Smooth muscle cell (in vitro differentiated cells): Measurements from ENCODE around the gene ADAMTSL2. TPM values are rescaled to one million over a fixed set of nuclear protein-coding genes. Genes with fewer than 3 reads are reported as not detected.

Experiments used
- DNase-seq: peaks from one replicate; lab custom pipeline; 2025; ENCODE audit not compliant: unreplicated experiment; lab: John Stamatoyannopoulos, UW
- H2AFZ ChIP-seq: fragments of 200-600 bp; sonication (generic); 2 replicates; pipeline ENCODE4 v1.6.0; 2016; ENCODE audit warnings: antibody characterized with exemption, low read depth, mild to moderate bottlenecking
- H3F3A ChIP-seq: fragments of 200-600 bp; sonication (generic); 2 replicates; pipeline ENCODE4 v1.6.0; 2017; ENCODE audit warnings: antibody characterized with exemption, low read depth
- H3K27ac ChIP-seq: fragments of 200-600 bp; sonication (generic); 2 replicates; pipeline ENCODE4 v1.5.1; 2016; ENCODE audit warnings: low read depth, mild to moderate bottlenecking
- H3K27me3 ChIP-seq: fragments of 200-600 bp; sonication (generic); 2 replicates; pipeline ENCODE4 v1.6.1; 2016; ENCODE audit warnings: low read depth, mild to moderate bottlenecking
- H3K36me3 ChIP-seq: fragments of 200-600 bp; sonication (generic); 2 replicates; pipeline ENCODE4 v1.5.1; 2016; ENCODE audit warnings: low read depth
- H3K4me1 ChIP-seq: fragments of 200-600 bp; sonication (generic); 2 replicates; pipeline ENCODE4 v1.5.1; 2016; ENCODE audit warnings: low read depth
- H3K4me2 ChIP-seq: fragments of 200-600 bp; sonication (generic); 2 replicates; pipeline ENCODE4 v1.6.0; 2016; ENCODE audit warnings: mild to moderate bottlenecking
- H3K4me3 ChIP-seq: fragments of 200-600 bp; sonication (generic); 2 replicates; pipeline ENCODE4 v1.5.1; 2016; ENCODE audit warnings: mild to moderate bottlenecking
- H3K79me2 ChIP-seq: fragments of 200-600 bp; sonication (generic); 2 replicates; pipeline ENCODE4 v1.6.0; 2016; ENCODE audit warnings: low read depth, mild to moderate bottlenecking
- H3K9ac ChIP-seq: fragments of 200-600 bp; sonication (generic); 2 replicates; pipeline ENCODE4 v1.6.0; 2016; ENCODE audit warnings: low read depth
- H3K9me3 ChIP-seq: fragments of 200-600 bp; sonication (generic); replicated peaks from 2 replicates; pipeline ENCODE4 v1.5.1; 2016; ENCODE audit warnings: low read depth
- H4K20me1 ChIP-seq: fragments of 200-600 bp; sonication (generic); 2 replicates; pipeline ENCODE4 v1.6.0; 2016; ENCODE audit warnings: low read depth
- CTCF ChIP-seq: fragments of 200-600 bp; sonication (generic); IDR thresholded peaks from 2 replicates; pipeline ENCODE4 v1.5.1; 2017; ENCODE audit warnings: borderline replicate concordance, mild to moderate bottlenecking, antibody characterized with exemption; ENCODE audit not compliant: insufficient read depth, poor library complexity, severe bottlenecking
- WGBS: methylation state at CpG from one replicate; pipeline ENCODE4 v1.1.7; 2016; ENCODE audit warnings: low lambda C conversion rate; 5-methylcytosine and 5-hydroxymethylcytosine counted together
- polyA plus RNA-seq: library from polyadenylated mRNA; unstranded; fragments of >200 nt; fragmentation: Nextera tagmentation; extraction: Ambion mirVana; gene quantifications from 2 replicates; pipeline ENCODE4 v1.2.1, GENCODE V29; 2016
- total RNA-seq: library from RNA; depleted of rRNA; stranded (reverse); fragments of >200 nt; gene quantifications from 2 replicates; pipeline ENCODE4 v1.2.3, GENCODE V29; 2014

ADAMTSL2 gene
- total and polyA plus RNA-seq, 2 experiments from 2014 or later = 8.1 to 10.5 TPM

- TF ChIP-seq CTCF = no peak
- Histone ChIP-seq H2AFZ (no peak overlapping the region), H3K79me2 (no peaks in the 10 kb centered on the region), H3K4me2 (no peak overlapping the region), H3K9me3 (no peaks in the 10 kb centered on the region), H3K27me3 (no peaks in the 10 kb centered on the region), H3K27ac (no peak overlapping the region), H3K9ac (no peak overlapping the region), H4K20me1 (no peaks in the 10 kb centered on the region), H3K4me1 (peaks cover 13% of the 10 kb centered on the region), H3K4me3 (no peak overlapping the region), H3K36me3 (no peaks in the 10 kb centered on the region), H3F3A (no peaks in the 10 kb centered on the region)
- DNase-seq = no peak
- 77% methylated on average over 5 of the region's 5 CpGs for WGBS
Measured at GRCh38 chr9:133524146-133524545, 10.4 kb upstream of the ADAMTSL2 start.

- H3F3A ChIP-seq = no peaks in the 10 kb centered on the region
- no peak for TF ChIP-seq CTCF
- H3K27me3 ChIP-seq = no peaks in the 10 kb centered on the region
- no peak within 1 kb of the TSS for H3K27ac ChIP-seq
- no peak within 1 kb of the TSS for H2AFZ ChIP-seq
- H3K4me1 ChIP-seq = peaks cover 13% of the 10 kb centered on the region
- 97% methylated on average over 17 of the region's 17 CpGs for WGBS
- no peaks in the 10 kb centered on the region for H4K20me1 ChIP-seq
- no peaks in the 10 kb centered on the region for H3K79me2 ChIP-seq
- H3K9ac ChIP-seq = no peak within 1 kb of the TSS
- no peak within 1 kb of the TSS for H3K4me2 ChIP-seq
- H3K4me3 ChIP-seq = no peak within 1 kb of the TSS
- DNase-seq = no peak
- H3K36me3 ChIP-seq = no peaks in the 10 kb centered on the region
- H3K9me3 ChIP-seq = no peaks in the 10 kb centered on the region
Measured at GRCh38 chr9:133524679-133525228, 9.8 kb upstream of the ADAMTSL2 start, which contains the start of gene MYMK. MYMK (minus strand) TSS chr9:133524959; CDS start chr9:133524844, 115 bp downstream.

- Histone ChIP-seq H3K9me3 (no peaks in the 10 kb centered on the region), H3K9ac (no peak overlapping the region), H3K27me3 (no peaks in the 10 kb centered on the region), H2AFZ (no peak overlapping the region), H3F3A (no peaks in the 10 kb centered on the region), H3K79me2 (no peaks in the 10 kb centered on the region), H3K4me2 (no peak overlapping the region), H4K20me1 (no peaks in the 10 kb centered on the region), H3K27ac (no peak overlapping the region), H3K36me3 (no peaks in the 10 kb centered on the region), H3K4me1 (peaks cover 13% of the 10 kb centered on the region), H3K4me3 (no peak overlapping the region)
- 89% methylated on average over 8 of the region's 8 CpGs for WGBS
- no peak for DNase-seq
- no peak for TF ChIP-seq CTCF
Measured at GRCh38 chr9:133525677-133526076, 8.8 kb upstream of the ADAMTSL2 start.

DNA sequence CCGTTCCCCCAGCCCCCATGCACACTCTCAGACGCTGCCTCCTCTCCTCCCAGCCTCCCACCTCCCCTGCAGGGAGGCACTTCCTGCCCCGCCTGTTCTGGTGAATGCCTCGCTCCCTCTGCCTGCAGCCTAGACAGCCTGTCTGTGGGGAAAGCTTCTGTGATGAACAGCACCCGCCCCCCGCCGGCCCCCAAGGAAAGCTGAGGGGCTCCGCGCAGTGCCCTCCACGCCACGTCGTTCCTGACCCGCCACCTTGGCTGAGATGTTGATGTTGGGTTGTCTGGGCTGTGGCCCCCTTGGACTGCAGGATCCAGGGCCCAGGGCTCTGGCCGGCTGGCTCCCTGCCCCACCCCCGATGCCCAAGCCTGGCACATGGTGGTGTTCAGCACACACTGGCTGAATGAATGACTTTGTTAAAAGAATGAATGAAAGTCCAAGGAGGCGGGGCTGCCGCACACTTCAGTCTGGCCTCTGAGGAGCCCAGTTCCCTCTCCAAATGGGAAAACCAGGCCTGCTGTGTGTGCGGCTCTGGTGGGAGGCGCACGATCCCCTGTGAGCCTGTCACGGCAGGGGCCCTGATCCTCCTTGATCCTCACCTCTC lies 7.7 kb upstream of the ADAMTSL2 start:
- no peak for TF ChIP-seq CTCF
- Histone ChIP-seq H3K36me3 (no peaks in the 10 kb centered on the region), H3K27ac (no peak overlapping the region), H3K4me1 (peaks cover 13% of the 10 kb centered on the region), H3K27me3 (no peaks in the 10 kb centered on the region), H3F3A (no peaks in the 10 kb centered on the region), H3K9ac (no peak overlapping the region), H4K20me1 (no peaks in the 10 kb centered on the region), H3K4me3 (no peak overlapping the region), H3K9me3 (no peaks in the 10 kb centered on the region), H3K79me2 (no peaks in the 10 kb centered on the region), H2AFZ (peak overlapping the region; percentile 76), H3K4me2 (peak overlapping the region; percentile 72)
- DNase-seq = no peak
- WGBS = 31% methylated on average over 21 of the region's 21 CpGs
